Mesendoderm (in vitro differentiated cells): Measurements from ENCODE around the gene MGAM2.

Experiments
- DNase-seq: peaks from one replicate; pipeline ENCODE4 v3.0.0; 2013
- H2AK5ac ChIP-seq: 2 replicates; pipeline ENCODE4 v1.6.1; 2013; ENCODE audit warnings: low read length, inconsistent platforms
- H2BK120ac ChIP-seq: 2 replicates; pipeline ENCODE4 v1.6.1; 2013; ENCODE audit warnings: low read depth, mild to moderate bottlenecking, low read length, moderate library complexity, mixed read lengths
- H2BK15ac ChIP-seq: replicated peaks from 2 replicates; pipeline ENCODE4 v1.6.1; 2013; ENCODE audit warnings: low read depth, mild to moderate bottlenecking, moderate library complexity
- H2BK5ac ChIP-seq: 2 replicates; pipeline ENCODE4 v1.6.1; 2013; ENCODE audit warnings: low read length, inconsistent platforms
- H3K18ac ChIP-seq: 2 replicates; pipeline ENCODE4 v1.6.1; 2013; ENCODE audit warnings: mild to moderate bottlenecking, low read length, mixed read lengths
- H3K23ac ChIP-seq: one replicate; pipeline ENCODE4 v1.6.1; 2013; ENCODE audit warnings: low read length
- H3K27ac ChIP-seq: 2 replicates; pipeline ENCODE4 v1.5.1; 2013; ENCODE audit warnings: low read depth, mild to moderate bottlenecking, inconsistent platforms, low read length, moderate library complexity
- H3K27me3 ChIP-seq: 2 replicates; pipeline ENCODE4 v1.6.1; 2013; ENCODE audit warnings: low read length, control low read depth, mild to moderate bottlenecking, inconsistent platforms; ENCODE audit not compliant: insufficient read depth, poor library complexity
- H3K36me3 ChIP-seq: 2 replicates; pipeline ENCODE4 v1.6.1; 2013; ENCODE audit warnings: low read length, inconsistent platforms; ENCODE audit not compliant: control insufficient read depth, insufficient read depth
- H3K4ac ChIP-seq: one replicate; pipeline ENCODE4 v1.6.1; 2013; ENCODE audit warnings: low read depth, mild to moderate bottlenecking, low read length, moderate library complexity
- H3K4me1 ChIP-seq: 2 replicates; pipeline ENCODE4 v1.6.1; 2013; ENCODE audit warnings: low read depth, low read length, inconsistent platforms; ENCODE audit not compliant: control insufficient read depth
- H3K4me2 ChIP-seq: 2 replicates; pipeline ENCODE4 v1.6.1; 2013; ENCODE audit warnings: low read length
- H3K4me3 ChIP-seq: 2 replicates; pipeline ENCODE4 v1.5.1; 2013; ENCODE audit warnings: mild to moderate bottlenecking, low read length
- H3K56ac ChIP-seq: one replicate; pipeline ENCODE4 v1.6.1; 2013; ENCODE audit warnings: low read length
- H3K79me1 ChIP-seq: 2 replicates; pipeline ENCODE4 v1.6.1; 2013; ENCODE audit warnings: low read length, inconsistent platforms
- H3K79me2 ChIP-seq: 2 replicates; pipeline ENCODE4 v1.6.1; 2013; ENCODE audit warnings: mild to moderate bottlenecking, low read length; ENCODE audit not compliant: control insufficient read depth, insufficient read depth
- H3K9ac ChIP-seq: 2 replicates; pipeline ENCODE4 v1.6.1; 2013; ENCODE audit warnings: low read length, inconsistent platforms
- H4K5ac ChIP-seq: one replicate; pipeline ENCODE4 v1.6.1; 2013; ENCODE audit warnings: low read length
- H4K8ac ChIP-seq: one replicate; pipeline ENCODE4 v1.6.1; 2013; ENCODE audit warnings: low read depth, mild to moderate bottlenecking, control low read depth, low read length, moderate library complexity
- WGBS: extraction: QIAGEN DNeasy Blood & Tissue Kit; methylation state at CpG from one replicate; pipeline ENCODE4 v1.1.7; 2013; ENCODE audit warnings: low lambda C conversion rate, missing lambda C conversion rate; ENCODE audit not compliant: insufficient coverage; ENCODE audit errors: extremely low coverage; 5-methylcytosine and 5-hydroxymethylcytosine counted together

MGAM2 gene

DNA sequence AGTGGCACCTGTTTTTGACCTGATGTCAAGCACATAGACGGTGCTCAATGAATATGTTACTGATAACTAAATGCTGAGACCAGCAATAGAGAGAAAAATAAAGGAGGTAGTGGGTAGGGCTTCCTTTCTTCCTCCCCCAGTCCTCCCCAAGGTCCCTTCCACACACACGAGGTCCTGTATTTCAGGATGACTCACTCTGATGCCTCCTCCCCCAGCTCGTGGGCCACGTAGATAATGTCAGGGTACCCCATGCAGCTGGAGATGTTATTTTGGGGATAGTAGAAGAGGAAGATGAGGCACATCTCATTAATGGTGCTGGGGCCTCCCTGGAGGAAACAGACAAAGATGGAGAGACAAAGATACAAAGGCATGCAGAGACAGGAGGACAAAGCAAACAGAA lies 129.0 kb downstream of the MGAM2 start:
- Histone ChIP-seq H3K79me2 (no peaks in the 10 kb centered on the region), H2AK5ac (no peak overlapping the region), H2BK5ac (no peak overlapping the region), H3K9ac (no peak overlapping the region), H3K27me3 (no peaks in the 10 kb centered on the region), H3K4ac (no peak overlapping the region), H3K4me1 (no peaks in the 10 kb centered on the region), H3K79me1 (no peaks in the 10 kb centered on the region), H3K4me2 (no peak overlapping the region), H3K4me3 (no peak overlapping the region), H3K56ac (no peak overlapping the region), H2BK15ac (no peak overlapping the region), H4K5ac (no peak overlapping the region), H3K36me3 (no peaks in the 10 kb centered on the region), H4K8ac (no peak overlapping the region), H2BK120ac (no peak overlapping the region), H3K27ac (no peak overlapping the region), H3K18ac (no peak overlapping the region), H3K23ac (no peak overlapping the region)
- no CpG with 5 or more reads among the region's 4 CpGs for WGBS
- no peak for DNase-seq

GRCh38 chr7:142243823-142244222 lies 132.3 kb downstream of the MGAM2 start:
- Histone ChIP-seq H2BK120ac (no peak overlapping the region), H3K9ac (no peak overlapping the region), H3K56ac (no peak overlapping the region), H3K4ac (no peak overlapping the region), H3K27me3 (no peaks in the 10 kb centered on the region), H3K79me2 (no peaks in the 10 kb centered on the region), H3K27ac (no peak overlapping the region), H3K4me1 (no peaks in the 10 kb centered on the region), H4K5ac (no peak overlapping the region), H2AK5ac (no peak overlapping the region), H3K4me2 (no peak overlapping the region), H2BK15ac (no peak overlapping the region), H3K4me3 (no peak overlapping the region), H3K79me1 (no peaks in the 10 kb centered on the region), H3K23ac (no peak overlapping the region), H3K18ac (no peak overlapping the region), H3K36me3 (no peaks in the 10 kb centered on the region), H4K8ac (no peak overlapping the region), H2BK5ac (no peak overlapping the region)
- DNase-seq, result no peak
- WGBS, result no CpG with 5 or more reads among the region's 10 CpGs

DNA sequence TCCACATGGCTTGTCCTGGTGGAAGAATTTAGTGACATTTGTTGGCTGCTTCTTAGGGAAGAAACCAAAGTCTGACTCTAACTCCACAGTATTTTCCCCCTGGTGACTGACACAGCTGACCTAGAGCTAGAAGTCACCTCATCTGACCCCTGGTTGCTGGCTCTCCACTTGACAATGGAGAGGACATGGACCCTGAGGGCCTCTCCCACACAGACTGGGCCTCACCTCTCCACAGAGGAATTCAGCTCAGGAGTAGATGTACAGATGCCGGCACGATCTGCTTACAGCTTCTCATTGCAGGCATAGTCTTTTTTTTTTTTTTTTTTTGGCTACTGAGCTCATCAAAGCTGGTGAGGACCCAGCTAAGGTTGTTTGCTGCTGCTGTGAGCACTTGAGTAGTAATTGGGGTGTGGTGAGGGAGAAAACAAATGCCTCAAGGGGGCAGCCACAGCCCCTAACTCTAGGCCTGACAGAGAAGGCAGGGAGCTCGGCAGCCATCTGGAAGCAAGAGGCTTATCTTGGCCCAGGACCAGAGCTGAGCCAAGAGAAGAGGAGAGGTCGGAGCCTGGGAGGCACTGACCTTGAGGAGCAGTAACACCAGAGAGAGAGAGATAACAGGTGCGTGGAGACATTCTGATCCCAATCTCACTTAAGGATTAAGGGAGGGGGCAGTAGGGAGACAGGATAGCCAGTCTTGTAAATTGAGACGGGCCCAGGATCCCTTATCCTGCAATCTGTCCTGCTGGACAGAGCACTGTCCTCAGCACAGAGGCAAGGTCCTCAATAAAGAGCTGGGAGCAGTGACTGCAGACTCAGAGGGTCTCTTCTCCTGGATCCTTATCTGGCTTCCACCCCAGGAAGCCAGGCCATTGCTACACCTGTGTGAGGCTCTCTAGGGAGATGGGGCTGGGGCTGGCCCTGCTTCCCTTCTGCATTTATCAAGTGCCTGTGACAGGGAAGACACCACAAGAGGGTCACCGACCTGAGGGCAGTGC lies 136.9 kb downstream of the MGAM2 start:
- no CpG with 5 or more reads among the region's 7 CpGs for WGBS
- H3K79me2 ChIP-seq, result no peaks in the 10 kb centered on the region
- H3K79me1 ChIP-seq, result no peaks in the 10 kb centered on the region
- H3K4me3 ChIP-seq, result no peak overlapping the region
- peak; percentile 63 for DNase-seq
- H2BK5ac ChIP-seq, result no peak overlapping the region
- no peak overlapping the region for H3K4ac ChIP-seq
- H3K9ac ChIP-seq, result no peak overlapping the region
- H3K23ac ChIP-seq, result no peak overlapping the region
- no peaks in the 10 kb centered on the region for H3K36me3 ChIP-seq
- no peak overlapping the region for H3K27ac ChIP-seq
- H3K4me2 ChIP-seq, result no peak overlapping the region
- H2BK120ac ChIP-seq, result no peak overlapping the region
- no peak overlapping the region for H3K56ac ChIP-seq
- no peak overlapping the region for H3K18ac ChIP-seq
- H4K5ac ChIP-seq, result no peak overlapping the region
- no peak overlapping the region for H4K8ac ChIP-seq
- H2AK5ac ChIP-seq, result no peak overlapping the region
- H3K4me1 ChIP-seq, result no peaks in the 10 kb centered on the region
- no peak overlapping the region for H2BK15ac ChIP-seq
- H3K27me3 ChIP-seq, result no peaks in the 10 kb centered on the region

DNA sequence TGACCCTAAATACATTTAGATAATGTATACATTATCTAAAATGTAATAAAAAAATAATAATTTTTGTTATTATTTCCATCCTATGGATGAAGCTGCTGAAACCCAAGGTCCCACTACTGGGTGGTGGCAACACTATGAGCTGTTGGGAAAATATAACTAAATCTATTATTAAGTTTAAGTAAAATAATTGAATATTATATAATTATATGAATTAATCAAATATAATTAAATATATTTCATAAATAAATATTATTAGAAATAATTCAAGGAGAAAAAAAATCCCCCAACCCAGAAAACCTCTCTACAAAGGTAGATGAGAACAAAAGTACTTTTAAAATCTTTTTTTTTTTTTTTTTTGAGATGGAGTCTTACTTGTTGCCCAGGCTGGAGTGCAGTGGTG lies 138.4 kb downstream of the MGAM2 start:
- H3K23ac ChIP-seq, result no peak overlapping the region
- no peak overlapping the region for H3K27ac ChIP-seq
- no peaks in the 10 kb centered on the region for H3K27me3 ChIP-seq
- no peak overlapping the region for H4K8ac ChIP-seq
- H4K5ac ChIP-seq, result no peak overlapping the region
- no peak overlapping the region for H3K4me2 ChIP-seq
- DNase-seq, result no peak
- H2AK5ac ChIP-seq, result no peak overlapping the region
- H3K4ac ChIP-seq, result no peak overlapping the region
- no peaks in the 10 kb centered on the region for H3K36me3 ChIP-seq
- H3K9ac ChIP-seq, result no peak overlapping the region
- no peak overlapping the region for H2BK5ac ChIP-seq
- H3K79me2 ChIP-seq, result no peaks in the 10 kb centered on the region
- no peak overlapping the region for H3K18ac ChIP-seq
- H3K56ac ChIP-seq, result no peak overlapping the region
- H3K4me1 ChIP-seq, result no peaks in the 10 kb centered on the region
- H2BK120ac ChIP-seq, result no peak overlapping the region
- H3K79me1 ChIP-seq, result no peaks in the 10 kb centered on the region
- H2BK15ac ChIP-seq, result no peak overlapping the region
- H3K4me3 ChIP-seq, result no peak overlapping the region

DNA sequence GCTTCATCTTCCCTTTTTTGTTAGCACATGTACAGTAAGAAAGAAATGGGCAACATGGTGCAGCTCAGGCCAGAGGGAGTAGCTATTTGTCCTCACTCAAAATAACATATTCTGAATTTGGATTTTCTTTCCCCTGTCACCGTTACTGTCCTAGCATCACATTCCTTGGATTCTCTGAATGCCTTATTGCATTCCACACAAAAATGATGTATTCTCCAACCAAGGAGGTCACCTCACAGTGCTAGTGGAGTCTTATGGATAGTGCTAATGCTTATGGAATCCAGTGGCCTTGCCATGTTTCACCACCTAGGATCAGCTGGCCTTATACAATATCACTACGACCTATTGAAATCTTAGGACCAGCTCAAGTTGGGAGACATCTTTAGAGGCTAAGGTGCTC lies 139.2 kb downstream of the MGAM2 start:
- Histone ChIP-seq H2BK15ac (no peak overlapping the region), H3K36me3 (no peaks in the 10 kb centered on the region), H4K8ac (no peak overlapping the region), H3K4me2 (no peak overlapping the region), H3K4me1 (no peaks in the 10 kb centered on the region), H3K56ac (no peak overlapping the region), H3K79me2 (no peaks in the 10 kb centered on the region), H2AK5ac (no peak overlapping the region), H3K27ac (no peak overlapping the region), H3K27me3 (no peaks in the 10 kb centered on the region), H3K79me1 (no peaks in the 10 kb centered on the region), H2BK5ac (no peak overlapping the region), H3K9ac (no peak overlapping the region), H3K18ac (no peak overlapping the region), H3K4ac (no peak overlapping the region), H4K5ac (no peak overlapping the region), H2BK120ac (no peak overlapping the region), H3K23ac (no peak overlapping the region), H3K4me3 (no peak overlapping the region)
- no CpG with 5 or more reads among the region's 2 CpGs for WGBS
- DNase-seq, result peak; percentile 86

DNA sequence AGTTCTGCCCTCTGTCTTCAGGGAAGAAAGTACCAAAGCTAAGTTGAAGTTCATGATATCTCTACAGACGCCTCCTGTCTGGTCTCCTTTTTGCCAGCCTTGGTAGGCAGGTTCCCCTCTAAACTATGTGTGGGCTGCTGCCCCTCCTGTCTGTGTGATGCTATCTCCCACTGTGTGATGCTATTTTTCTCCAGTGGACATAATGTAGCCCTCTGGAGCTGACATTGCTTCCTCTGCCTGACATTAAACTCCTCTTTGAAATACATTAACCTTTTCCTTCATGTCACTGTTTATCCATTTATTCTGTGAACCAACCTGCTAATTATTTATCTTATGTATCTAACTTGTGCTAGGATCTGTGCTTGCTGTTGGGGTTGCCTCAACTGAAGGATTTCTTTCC lies 146.4 kb downstream of the MGAM2 start, which contains the start of gene PRSS58:
Gene PRSS58 (minus strand): TSS at position 101 of the 400 bp plus-strand sequence. CDS start 351 bp downstream, outside the sequence.
- no peak within 1 kb of the TSS for H4K8ac ChIP-seq
- no peaks in the 10 kb centered on the region for H3K79me2 ChIP-seq
- WGBS, result no CpG with 5 or more reads among the region's 1 CpG
- H3K9ac ChIP-seq, result no peak within 1 kb of the TSS
- H3K4ac ChIP-seq, result no peak within 1 kb of the TSS
- H3K27ac ChIP-seq, result no peak within 1 kb of the TSS
- H3K27me3 ChIP-seq, result no peaks in the 10 kb centered on the region
- H4K5ac ChIP-seq, result no peak within 1 kb of the TSS
- H3K23ac ChIP-seq, result no peak within 1 kb of the TSS
- no peaks in the 10 kb centered on the region for H3K36me3 ChIP-seq
- H3K56ac ChIP-seq, result no peak within 1 kb of the TSS
- no peaks in the 10 kb centered on the region for H3K4me1 ChIP-seq
- no peak within 1 kb of the TSS for H2BK120ac ChIP-seq
- H2BK5ac ChIP-seq, result no peak within 1 kb of the TSS
- H2BK15ac ChIP-seq, result no peak within 1 kb of the TSS
- no peaks in the 10 kb centered on the region for H3K79me1 ChIP-seq
- no peak within 1 kb of the TSS for H2AK5ac ChIP-seq
- no peak for DNase-seq
- no peak within 1 kb of the TSS for H3K4me2 ChIP-seq
- no peak within 1 kb of the TSS for H3K4me3 ChIP-seq
- H3K18ac ChIP-seq, result no peak within 1 kb of the TSS
